Stimulated activated CD4-positive, alpha-beta T cell treated with anti-CD3 and anti-CD28 coated beads, Interleukin-4, amount 100 ng/mL, for 1 hour (primary cell): ENCODE data around the gene DCST2.

Experiments
- DNase-seq: peaks from one replicate; pipeline ENCODE4 v3.0.0-alpha.2; 2020

The DCST2 gene

DNA sequence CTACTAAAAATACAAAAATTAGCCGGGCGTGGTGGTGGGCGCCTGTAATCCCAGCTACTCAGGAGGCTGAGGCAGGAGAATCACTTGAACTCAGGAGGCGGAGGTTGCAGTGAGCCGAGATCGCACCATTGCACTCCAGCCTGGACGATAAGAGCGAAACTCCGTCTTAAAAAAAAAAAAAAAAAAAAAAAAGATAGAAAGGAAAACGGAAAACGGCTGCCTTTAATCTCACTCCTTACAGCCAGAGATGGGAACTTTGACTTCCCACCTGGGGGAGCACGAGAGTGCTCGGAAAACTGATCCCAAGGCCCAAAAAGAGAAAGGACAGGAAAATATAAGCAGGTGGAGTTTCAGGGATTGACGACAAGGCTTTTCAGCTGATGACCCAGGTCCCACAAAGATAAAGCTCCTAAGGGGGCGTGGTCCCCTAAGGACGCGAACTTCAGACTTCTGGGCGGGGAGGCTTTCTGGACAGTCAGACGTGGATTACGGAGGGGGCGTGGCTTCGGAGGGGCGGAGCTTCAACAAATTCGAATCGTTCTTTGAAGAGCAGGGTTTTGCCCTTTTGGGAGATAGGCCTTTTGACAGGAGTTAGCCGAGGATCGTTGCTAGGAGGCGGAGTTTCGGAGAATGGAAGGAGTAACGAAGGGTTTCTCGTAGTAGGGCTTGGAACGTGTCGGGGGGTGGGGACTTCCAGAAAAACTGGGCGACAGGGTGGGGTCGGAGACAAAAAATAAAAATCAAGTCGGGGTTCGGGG lies 60.1 kb downstream of the DCST2 start:
- DNase-seq = peak; percentile 92

DNA sequence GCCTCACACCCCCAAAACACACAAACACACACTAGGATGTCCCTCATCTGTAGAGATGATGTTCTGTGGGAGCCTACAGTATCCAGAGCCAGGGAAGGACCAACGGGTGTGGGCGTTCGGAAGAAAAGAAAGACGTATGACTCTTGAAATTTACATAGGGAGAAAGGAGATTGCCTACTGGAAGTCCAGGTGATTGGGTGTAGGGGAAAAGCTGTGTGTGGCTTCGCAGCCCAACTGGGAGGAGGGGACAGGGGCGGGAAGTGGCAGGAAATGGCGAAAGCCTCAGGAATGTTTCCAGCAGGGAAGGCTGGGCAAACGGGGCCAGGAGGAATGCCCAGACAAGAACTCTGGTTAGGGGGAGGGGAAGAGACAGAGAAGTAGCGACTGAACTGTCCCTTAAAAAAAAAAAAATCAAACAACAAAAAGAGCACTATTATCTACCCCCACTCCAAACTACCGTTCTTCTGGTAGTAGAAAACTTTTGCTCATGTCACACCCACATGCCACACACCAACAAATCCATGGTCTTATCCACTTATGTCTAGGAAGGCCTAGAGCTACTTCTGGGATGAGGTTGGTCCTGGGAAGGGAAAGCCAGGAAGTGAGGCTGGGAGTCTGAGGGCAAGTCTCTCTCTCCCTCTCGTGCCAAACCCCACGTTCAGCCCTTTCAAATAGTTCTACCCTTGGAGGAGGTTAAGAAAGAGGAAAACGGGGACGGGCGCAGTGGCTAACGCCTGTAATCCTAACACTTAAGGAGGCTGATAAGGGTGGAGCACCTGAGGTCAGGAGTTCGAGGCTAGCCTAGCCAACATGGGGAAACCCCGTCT lies 60.9 kb downstream of the DCST2 start:
- no peak for DNase-seq

DNA sequence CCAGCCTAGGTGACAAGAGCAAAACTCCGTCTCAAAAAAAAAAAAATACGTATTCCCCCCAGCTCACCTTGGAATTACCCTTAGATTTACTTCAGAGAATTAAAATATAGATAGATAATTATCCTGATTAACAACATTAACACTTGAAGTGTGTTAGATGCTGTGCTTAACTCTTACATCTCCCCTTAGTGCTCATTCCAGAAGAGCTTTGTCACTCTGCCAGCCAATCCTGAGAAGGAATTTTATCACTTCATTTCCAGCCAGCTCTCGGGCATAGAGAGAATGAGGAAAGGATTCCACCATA lies 61.4 kb downstream of the DCST2 start:
- DNase-seq = no peak

DNA sequence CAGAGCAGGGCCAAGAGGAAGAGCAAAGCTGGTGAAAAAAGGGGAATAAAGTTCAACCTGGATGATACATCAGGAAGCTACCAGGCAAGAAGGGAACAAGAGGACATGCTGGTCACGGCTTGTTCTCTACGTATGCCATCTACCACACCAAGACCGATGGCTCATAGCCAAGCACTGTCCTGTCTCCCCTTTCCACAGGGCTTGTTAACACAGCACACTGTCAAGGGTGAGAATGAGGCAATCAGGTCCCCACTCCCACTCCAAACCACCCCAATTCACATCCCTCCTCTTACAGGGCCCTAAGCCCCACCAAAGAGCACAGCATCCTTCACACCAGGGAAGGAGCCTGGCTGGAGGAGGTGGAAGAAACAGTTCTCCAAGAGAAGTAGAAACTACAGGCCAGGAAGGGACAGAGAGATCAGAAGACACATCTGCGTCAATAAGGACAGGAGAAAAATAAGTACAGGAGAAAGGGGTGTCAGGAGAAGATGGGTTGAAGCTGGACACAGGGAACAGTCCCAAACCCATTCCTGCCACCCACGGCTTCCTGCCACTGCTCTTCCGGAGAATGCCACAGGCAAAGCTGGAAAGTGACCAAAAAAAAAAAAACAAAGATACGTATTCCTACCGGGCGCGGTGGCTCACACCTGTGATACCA lies 62.1 kb downstream of the DCST2 start:
- no peak for DNase-seq

DNA sequence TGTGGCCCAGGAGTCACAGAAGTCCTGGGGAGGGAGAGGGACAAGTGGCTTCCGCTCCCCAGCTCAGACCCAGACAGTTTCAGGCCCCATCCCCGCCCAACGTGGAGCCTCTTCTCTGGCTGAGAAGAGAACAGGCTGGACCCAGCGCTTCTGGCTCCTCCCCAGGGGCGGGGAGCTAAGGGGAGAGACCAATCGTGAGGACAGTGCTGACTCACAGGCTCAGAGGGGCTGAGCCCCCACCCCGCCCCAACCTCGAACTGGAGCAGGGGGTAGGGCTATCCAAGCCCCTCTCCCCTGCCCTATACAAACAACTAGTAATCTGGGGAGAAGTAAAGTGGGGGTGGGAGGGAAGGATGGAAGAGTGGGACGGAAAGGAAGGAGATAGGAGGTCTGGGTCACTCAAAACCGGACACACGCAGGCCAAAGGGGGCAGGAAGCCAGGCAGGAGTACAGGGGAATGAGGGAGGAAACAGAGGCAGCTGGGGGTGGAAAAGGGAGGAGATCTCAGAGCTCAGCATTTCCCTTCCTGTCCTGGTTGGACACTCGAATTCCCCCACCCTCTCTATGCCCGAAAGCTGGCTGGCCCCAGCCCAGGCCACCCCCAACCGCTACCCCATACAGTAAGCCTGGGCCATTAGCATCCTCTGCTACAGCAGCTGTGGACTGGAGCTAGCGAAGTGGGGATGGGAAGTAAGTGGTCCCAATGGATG lies 62.8 kb downstream of the DCST2 start, which contains the start of gene SHC1:
TSS of gene SHC1 (minus strand) at position 117 of the 710 bp plus-strand sequence. CDS start 221 bp downstream, outside the sequence.
- peak; percentile 59 for DNase-seq

DNA sequence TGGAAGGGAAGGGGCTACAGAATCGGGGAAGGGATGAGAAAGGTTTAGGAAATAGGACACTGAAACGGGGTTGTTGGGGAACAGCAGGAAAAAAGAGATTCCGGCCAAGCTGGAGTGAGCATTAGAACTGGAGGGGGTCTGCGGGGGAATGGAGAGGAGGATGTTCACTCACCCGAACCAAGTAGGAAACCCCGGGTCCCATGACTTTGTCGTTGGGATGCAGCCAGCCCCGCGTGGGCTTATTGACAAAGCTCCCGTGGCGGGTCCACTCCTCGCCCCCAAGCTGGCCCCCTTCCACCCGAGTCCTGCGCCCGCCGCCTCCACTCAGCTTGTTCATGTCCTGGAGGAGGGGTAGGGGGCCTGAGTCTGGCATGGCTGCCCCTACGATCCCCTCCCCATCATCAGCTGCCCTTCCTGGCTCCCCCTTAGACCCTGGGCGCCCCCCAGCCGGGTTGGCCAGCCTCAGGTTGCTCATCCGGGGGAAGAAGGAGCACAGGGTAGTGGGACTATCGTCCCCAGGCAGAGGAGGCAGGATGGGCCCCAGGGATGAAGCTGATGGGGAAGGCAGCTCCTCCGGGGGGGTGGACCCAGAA lies 63.6 kb downstream of the DCST2 start:
- no peak for DNase-seq

DNA sequence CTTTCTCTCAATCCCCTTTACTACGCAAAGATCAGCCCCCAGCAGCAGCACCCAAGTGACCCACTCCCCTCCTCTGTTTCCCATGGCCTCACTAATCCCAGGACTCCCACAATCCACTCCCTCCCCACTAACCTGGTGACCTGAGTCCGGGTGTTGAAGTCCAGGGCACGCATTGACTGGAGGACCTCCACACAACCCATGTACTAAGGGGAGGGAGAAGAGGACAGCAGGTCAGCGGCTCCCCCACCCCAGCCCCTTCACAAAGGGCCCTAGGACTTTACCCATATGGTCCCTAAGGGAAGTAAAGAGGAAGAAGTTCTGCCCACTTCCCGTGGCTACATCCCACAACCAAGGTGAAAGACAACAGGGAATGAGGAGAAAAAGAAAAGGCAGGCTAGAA lies 64.3 kb downstream of the DCST2 start:
- no peak for DNase-seq

DNA sequence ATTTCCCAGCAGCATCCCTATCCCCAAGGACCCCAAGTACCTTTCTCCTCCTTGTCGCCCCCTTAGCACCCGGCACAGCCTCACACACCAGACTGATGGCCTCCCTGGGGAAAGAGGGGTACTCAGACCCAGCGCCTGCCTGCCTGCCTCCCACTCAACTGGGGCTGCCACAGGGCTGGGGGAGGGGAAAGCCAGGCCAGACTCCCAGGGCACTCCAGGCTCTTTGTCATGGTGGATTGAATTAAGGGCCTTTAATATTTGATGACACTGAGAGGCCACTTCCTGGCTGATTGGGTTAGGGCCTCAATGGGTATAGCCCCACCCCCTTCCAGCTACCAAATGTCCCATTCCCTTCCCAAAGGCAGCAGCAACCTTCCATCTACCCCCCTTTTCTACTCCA lies 64.8 kb downstream of the DCST2 start:
- no peak for DNase-seq
